Memory B cell (primary cell): ENCODE measurements around the gene ARPIN.
"Not testable (repeated sequence)": the region's sequence is repeated elsewhere in the genome, so short reads cannot be mapped to it uniquely, and the experiment has no call there.

ENCODE experiments used
- ATAC-seq: fragments of 150-1000 bp; cut with Tn5 transposase; 2 replicates; pipeline ENCODE4 v1.10.0; 2021; ENCODE audit warnings: low read depth, mild to moderate bottlenecking, moderate library complexity
- DNase-seq, 2 donors: peaks; one replicate each; pipeline ENCODE4 v3.0.0; 2022; ENCODE audit warnings: low spot score in 2 of 2
- H3K27ac Mint-ChIP-seq: one replicate; pipeline ENCODE4 v1.8.0; 2022; ENCODE audit warnings: mild to moderate bottlenecking, moderate library complexity, mixed read lengths
- H3K27me3 Mint-ChIP-seq: one replicate; pipeline ENCODE4 v1.8.0; 2022; ENCODE audit warnings: mixed read lengths
- H3K36me3 Mint-ChIP-seq: one replicate; pipeline ENCODE4 v1.8.0; 2022; ENCODE audit warnings: mild to moderate bottlenecking, mixed read lengths
- H3K4me1 Mint-ChIP-seq: one replicate; pipeline ENCODE4 v1.8.0; 2022; ENCODE audit warnings: mixed read lengths
- H3K4me3 Mint-ChIP-seq: one replicate; pipeline ENCODE4 v1.8.0; 2022; ENCODE audit warnings: mild to moderate bottlenecking, moderate library complexity, mixed read lengths
- H3K9me3 Mint-ChIP-seq: one replicate; pipeline ENCODE4 v1.8.0; 2022; ENCODE audit warnings: mixed read lengths

Gene ARPIN

DNA sequence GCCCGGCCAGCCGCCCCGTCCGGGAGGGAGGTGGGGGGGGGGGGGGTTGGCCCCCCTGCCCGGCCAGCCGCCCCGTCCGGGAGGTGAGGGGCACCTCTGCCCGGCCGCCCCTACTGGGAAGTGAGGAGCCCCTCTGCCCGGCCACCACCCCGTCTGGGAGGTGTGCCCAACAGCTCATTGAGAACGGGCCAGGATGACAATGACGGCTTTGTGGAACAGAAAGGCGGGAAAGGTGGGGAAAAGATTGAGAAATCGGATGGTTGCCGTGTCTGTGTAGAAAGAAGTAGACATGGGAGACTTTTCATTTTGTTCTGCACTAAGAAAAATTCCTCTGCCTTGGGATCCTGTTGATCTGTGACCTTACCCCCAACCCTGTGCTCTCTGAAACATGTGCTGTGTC is 57.9 kb downstream of the ARPIN start:
- not testable (repeated sequence) for H3K27ac Mint-ChIP-seq, DNase-seq, H3K9me3 Mint-ChIP-seq, ATAC-seq, H3K27me3 Mint-ChIP-seq, H3K4me3 Mint-ChIP-seq
- H3K36me3 Mint-ChIP-seq = peaks cover 15% of the 10 kb centered on the region
- H3K4me1 Mint-ChIP-seq = peaks cover 19% of the 10 kb centered on the region

DNA sequence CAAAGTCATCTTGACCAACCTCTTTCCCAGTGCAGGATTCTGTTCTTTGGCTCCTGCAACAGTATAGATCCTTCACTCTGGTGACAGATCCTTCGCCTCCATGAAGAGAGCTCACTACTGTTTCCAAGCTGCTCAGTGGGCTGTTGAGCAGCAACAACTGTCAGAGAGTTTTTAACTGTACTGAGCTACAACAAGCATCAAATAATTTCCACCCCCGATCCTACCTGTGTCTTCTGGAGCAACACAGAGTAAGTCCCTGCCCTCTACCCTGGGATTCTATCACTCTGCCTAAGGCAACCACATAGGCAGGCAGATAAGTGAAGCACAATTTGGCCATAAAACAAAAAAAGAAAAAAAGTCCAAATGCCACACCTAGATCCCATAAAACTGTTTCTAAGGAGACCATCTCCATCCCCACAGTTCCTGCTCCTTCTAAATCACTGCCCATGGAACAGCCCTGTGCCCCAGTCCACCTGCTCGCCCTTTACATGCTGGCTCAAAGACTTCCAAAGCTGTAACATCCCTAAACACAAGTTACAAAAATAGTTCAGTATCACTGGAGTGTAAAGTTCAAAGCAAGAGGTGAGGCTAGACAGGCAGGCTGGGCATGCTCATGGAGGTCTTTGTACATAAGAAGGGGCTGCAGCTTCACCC is 60.3 kb downstream of the ARPIN start:
- no peak for DNase-seq
- peaks cover 10% of the 10 kb centered on the region for H3K36me3 Mint-ChIP-seq
- H3K27me3 Mint-ChIP-seq = no peaks in the 10 kb centered on the region
- no peak for ATAC-seq
- H3K4me3 Mint-ChIP-seq = no peak overlapping the region
- no peak overlapping the region for H3K27ac Mint-ChIP-seq
- no peaks in the 10 kb centered on the region for H3K9me3 Mint-ChIP-seq
- peaks cover 23% of the 10 kb centered on the region for H3K4me1 Mint-ChIP-seq

DNA sequence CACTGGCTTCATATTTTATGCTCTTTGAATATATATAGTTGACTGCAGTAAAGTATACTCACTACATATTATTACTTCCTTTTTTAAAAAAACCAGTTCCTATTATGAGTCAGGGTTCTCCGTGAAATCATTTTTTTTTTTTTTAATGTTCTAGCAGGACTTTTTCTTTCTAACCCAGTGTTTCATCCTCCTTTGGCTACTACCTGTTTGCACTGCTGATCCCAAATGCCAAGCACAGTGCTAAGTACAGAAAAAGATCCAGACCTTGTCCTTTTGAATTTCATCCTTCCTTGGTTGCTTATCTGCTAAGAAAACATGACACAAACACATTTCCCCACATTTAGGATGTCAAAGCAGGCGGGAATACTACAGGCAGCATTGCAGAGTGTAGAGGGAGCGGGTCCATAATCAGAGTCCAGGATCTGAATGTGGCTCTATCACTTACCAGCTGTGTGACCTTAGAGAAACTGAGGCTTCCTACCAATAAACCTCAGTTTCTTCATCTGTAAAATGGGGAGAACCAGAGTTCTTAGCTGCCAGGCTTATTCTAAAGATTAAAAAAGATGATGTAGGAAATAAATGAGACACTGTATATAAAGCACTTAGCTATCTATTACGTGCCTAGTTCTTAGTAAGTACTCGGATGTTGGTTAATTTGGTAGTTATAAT is 60.9 kb downstream of the ARPIN start:
- Mint-ChIP-seq H3K9me3 (no peaks in the 10 kb centered on the region), H3K4me3 (no peak overlapping the region), H3K27me3 (no peaks in the 10 kb centered on the region), H3K4me1 (peaks cover 23% of the 10 kb centered on the region), H3K27ac (peak overlapping the region; percentile 75), H3K36me3 (peaks cover 8% of the 10 kb centered on the region)
- ATAC-seq = peak; percentile 75
- DNase-seq = no peak

DNA sequence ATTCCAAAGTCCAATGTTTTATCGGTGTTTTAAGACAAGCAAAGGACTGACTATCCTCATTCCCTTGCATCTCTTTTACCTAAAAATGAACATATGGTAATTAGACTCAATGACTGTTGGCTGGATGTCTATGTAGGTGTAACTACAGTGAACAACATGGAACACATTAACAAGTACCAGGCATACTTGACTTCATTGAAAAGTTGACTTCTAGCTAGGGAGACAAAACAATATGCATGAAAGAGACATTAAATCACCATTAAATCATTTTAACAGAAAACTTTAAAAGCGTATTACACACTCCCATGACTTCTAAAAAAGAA is 63.8 kb downstream of the ARPIN start:
- no peak for ATAC-seq
- DNase-seq = no peak
- no peak overlapping the region for H3K4me3 Mint-ChIP-seq
- peaks cover 23% of the 10 kb centered on the region for H3K4me1 Mint-ChIP-seq
- H3K27me3 Mint-ChIP-seq = no peaks in the 10 kb centered on the region
- no peak overlapping the region for H3K27ac Mint-ChIP-seq
- peaks cover 11% of the 10 kb centered on the region for H3K36me3 Mint-ChIP-seq
- H3K9me3 Mint-ChIP-seq = no peaks in the 10 kb centered on the region

DNA sequence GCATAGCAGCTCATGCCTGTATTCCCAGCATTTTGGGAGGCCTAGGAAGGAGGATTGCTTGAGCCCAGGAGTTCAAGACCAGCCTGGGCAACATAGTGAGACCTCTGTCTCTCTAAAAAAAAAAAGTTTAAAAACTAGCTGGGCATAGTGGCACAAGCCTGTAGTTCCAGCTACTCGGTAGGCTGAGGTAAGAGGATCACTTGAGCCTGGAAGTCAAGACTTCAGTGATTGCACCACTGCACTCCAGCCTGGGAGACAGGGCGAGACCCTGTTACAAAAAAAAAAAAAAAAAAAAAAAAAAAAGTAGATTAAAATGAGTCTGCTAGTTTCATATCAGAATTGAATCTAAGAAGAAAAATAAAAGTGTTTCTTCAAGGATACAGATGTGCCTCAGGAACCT is 65.7 kb downstream of the ARPIN start:
- Mint-ChIP-seq H3K4me1 (peaks cover 19% of the 10 kb centered on the region), H3K27me3 (no peaks in the 10 kb centered on the region), H3K9me3 (no peaks in the 10 kb centered on the region), H3K27ac (no peak overlapping the region), H3K36me3 (peaks cover 11% of the 10 kb centered on the region), H3K4me3 (no peak overlapping the region)
- ATAC-seq (no peak), DNase-seq (no peak)

DNA sequence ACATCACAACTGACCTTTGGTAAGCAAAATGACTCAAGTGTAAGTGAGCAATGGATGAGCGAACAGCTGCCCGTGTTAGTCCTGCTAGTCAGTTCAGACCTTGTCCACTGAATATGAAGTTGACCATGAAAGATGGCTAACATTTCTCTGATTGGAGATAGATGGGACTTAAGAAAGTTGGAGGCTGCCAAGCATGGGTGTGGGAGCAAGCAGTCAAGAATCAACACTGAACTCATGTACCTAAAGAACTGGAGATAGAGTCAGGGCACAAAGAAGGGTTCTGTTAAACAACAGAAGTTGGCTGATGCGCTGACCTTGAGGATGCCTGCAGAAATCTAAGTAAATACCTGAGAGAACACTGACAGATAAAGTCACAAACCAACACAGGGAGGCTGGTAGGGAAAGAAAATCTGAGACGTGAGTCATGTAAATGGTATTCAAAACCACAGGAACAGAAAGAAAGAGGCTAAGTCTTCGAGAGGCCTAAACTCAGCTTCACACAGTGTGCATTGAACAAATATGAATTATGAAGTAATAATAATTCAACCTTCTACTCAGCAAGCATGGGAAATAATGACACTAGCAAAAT is 67.4 kb downstream of the ARPIN start:
- no peak overlapping the region for H3K4me3 Mint-ChIP-seq
- no peaks in the 10 kb centered on the region for H3K27me3 Mint-ChIP-seq
- H3K9me3 Mint-ChIP-seq = no peaks in the 10 kb centered on the region
- peaks cover 17% of the 10 kb centered on the region for H3K36me3 Mint-ChIP-seq
- ATAC-seq (no peak), DNase-seq (no peak)
- H3K4me1 Mint-ChIP-seq = peaks cover 10% of the 10 kb centered on the region
- no peak overlapping the region for H3K27ac Mint-ChIP-seq
